Right lobe of liver (tissue), 6 donors: ENCODE data around the gene DIPK1B. TPM values are rescaled to one million over a fixed set of nuclear protein-coding genes. Genes with fewer than 3 reads are reported as not detected.

ENCODE experiments used
- ATAC-seq, 4 donors: fragments of 200-7000 bp; cut with Tn5 transposase; one replicate each; pipeline ENCODE4 v1.9.1; 2020; ENCODE audit warnings: mild to moderate bottlenecking in 4 of 4, moderate library complexity in 4 of 4
- DNase-seq, 3 donors: peaks; one replicate each; pipeline ENCODE4 v3.0.0-alpha.2; 2020
- H3K27ac ChIP-seq, 3 donors: fragments of 200-600 bp; one replicate each; pipeline ENCODE4 v1.8.0; 2022
- H3K27me3 ChIP-seq, 2 donors: fragments of 200-600 bp; one replicate each; pipeline ENCODE4 v1.8.0; 2022
- H3K36me3 ChIP-seq, 4 donors: fragments of 200-600 bp; sonication (generic) in 1 of 4; one replicate each; pipeline versions ENCODE4 v1.5.1 to v1.8.0; 2017 to 2022; ENCODE audit warnings: control low read depth in 1 of 4
- H3K4me1 ChIP-seq, 4 donors: fragments of 200-600 bp; sonication (generic) in 1 of 4; one replicate each; pipeline versions ENCODE4 v1.5.1 to v1.8.0; 2017 to 2022; ENCODE audit warnings: control low read depth in 1 of 4
- H3K4me3 ChIP-seq, 3 donors: fragments of 200-600 bp; one replicate each; pipeline ENCODE4 v1.8.0; 2022
- H3K9me3 ChIP-seq, 4 donors: fragments of 200-600 bp; sonication (generic) in 1 of 4; one replicate each; pipeline versions ENCODE4 v1.5.1 to v1.8.0; 2017 to 2022; ENCODE audit warnings: control low read depth in 1 of 4
- POLR2A ChIP-seq: fragments of 450-650 bp; IDR thresholded peaks from one replicate; pipeline ENCODE4 v1.6.1; 2017; ENCODE audit warnings: antibody characterized with exemption, mild to moderate bottlenecking
- WGBS: methylation state at CpG from one replicate; pipeline ENCODE4 v1.1.6; 2018; ENCODE audit warnings: low coverage, low lambda C conversion rate; ENCODE audit not compliant: insufficient coverage; ENCODE audit errors: missing lambda C conversion rate; 5-methylcytosine and 5-hydroxymethylcytosine counted together
- intact Hi-C, 2 donors: fragments of 100-400 bp; cut with DNase I; formaldehyde crosslinking; loops; one replicate each; pipeline versions ENCODE4 v1.11.2 to v1.14.1; 2022
- total RNA-seq, 6 experiments: library from RNA; depleted of rRNA in 2 of 6; stranded (reverse); fragments of >200 nt in 2 of 6; fragmentation: NEBNext Ultra II Directional in 3 of 6; extraction: Animal tissue kit (Norgen Biotek cat#: 25700) in 3 of 6; gene quantifications; one replicate each; pipeline versions ENCODE4 v1.1.0 to v1.2.4, GENCODE V29; 2016 to 2023
- TF ChIP-seq, protein P1 (sequence below), 4 donors: fragments of 200-600 bp in 3 of 4; fragments of 450-650 bp in 1 of 4; IDR thresholded peaks; one replicate each; pipeline versions ENCODE4 v1.5.1 to v1.8.0; 2016 to 2022; ENCODE audit warnings: antibody characterized with exemption in 4 of 4, mild to moderate bottlenecking in 2 of 4
- donor health status: DM: no; HTN: yes; CAD: no.
- donor health status: DM: no; HTN: no; CAD: no.
- donor health status: DM: no; HTN: no; CAD: no.
- donor health status: DM: no; HTN: yes; CAD: no.
- donor health status: DM: no; HTN: yes; CAD: no.

DIPK1B gene
- total RNA-seq, 6 experiments from 2014 or later: 1.4 to 7.7 (median 5.1) TPM

DNA sequence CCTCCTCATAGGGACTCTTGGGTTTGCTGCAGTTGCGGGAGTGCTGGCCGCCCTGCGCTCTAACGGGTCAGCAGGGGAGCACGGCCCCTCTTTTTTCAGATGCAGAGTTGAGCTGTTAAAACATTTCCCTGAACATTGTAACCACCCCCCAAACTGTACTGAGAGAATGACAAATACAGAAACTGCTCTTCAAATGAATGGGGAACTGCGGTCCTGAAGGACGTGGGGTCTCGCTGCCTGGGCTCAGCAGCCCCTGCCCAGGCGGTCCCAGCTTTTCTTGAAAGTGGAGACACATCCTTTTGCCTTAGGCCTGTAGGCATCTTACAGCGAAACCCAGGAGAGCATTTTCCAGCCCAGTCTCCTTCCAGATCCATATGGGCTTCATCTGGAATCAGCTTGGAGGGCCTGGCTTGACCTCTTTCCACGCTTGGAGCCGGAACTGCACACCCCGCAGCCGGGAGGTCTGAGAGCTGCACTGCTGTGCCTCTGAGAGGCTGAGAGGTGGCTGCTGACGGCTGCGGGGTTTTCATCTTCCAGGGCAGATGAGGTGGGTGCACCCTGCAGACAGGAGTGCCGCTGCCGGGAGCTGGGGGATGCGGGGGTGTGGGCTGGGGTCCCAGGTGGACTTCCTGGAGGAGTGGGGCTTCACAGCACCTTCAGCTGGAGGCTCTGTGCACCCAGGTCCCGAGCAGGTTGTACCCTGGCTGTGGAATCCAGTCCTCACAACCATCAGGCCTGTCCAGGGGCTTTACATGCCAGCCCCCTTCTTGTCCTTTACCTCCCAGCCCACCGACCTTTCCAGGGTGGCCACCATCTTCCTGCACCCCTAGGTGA is 23.9 kb upstream of the DIPK1B start:
- WGBS: 53% methylated on average over 9 of the region's 21 CpGs
- Histone ChIP-seq H3K36me3 (no peaks in the 10 kb centered on the region), H3K4me3 (no peak overlapping the region), H3K9me3 (no peaks in the 10 kb centered on the region), H3K4me1 (peaks cover 0 to 79% (median 36%) of the 10 kb centered on the region in 4 donors), H3K27me3 (no peaks in the 10 kb centered on the region), H3K27ac (peak overlapping the region; percentile 32 to 74 (median 57))
- ATAC-seq (no peak), DNase-seq (peak in 1 of 3 donors; percentile 50)
- intact Hi-C loops: no loop called here
- TF ChIP-seq POLR2A: no peak
- TF ChIP-seq, protein P1, sequence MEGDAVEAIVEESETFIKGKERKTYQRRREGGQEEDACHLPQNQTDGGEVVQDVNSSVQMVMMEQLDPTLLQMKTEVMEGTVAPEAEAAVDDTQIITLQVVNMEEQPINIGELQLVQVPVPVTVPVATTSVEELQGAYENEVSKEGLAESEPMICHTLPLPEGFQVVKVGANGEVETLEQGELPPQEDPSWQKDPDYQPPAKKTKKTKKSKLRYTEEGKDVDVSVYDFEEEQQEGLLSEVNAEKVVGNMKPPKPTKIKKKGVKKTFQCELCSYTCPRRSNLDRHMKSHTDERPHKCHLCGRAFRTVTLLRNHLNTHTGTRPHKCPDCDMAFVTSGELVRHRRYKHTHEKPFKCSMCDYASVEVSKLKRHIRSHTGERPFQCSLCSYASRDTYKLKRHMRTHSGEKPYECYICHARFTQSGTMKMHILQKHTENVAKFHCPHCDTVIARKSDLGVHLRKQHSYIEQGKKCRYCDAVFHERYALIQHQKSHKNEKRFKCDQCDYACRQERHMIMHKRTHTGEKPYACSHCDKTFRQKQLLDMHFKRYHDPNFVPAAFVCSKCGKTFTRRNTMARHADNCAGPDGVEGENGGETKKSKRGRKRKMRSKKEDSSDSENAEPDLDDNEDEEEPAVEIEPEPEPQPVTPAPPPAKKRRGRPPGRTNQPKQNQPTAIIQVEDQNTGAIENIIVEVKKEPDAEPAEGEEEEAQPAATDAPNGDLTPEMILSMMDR (IDR thresholded peaks at IDR 0.05): no peak

DNA sequence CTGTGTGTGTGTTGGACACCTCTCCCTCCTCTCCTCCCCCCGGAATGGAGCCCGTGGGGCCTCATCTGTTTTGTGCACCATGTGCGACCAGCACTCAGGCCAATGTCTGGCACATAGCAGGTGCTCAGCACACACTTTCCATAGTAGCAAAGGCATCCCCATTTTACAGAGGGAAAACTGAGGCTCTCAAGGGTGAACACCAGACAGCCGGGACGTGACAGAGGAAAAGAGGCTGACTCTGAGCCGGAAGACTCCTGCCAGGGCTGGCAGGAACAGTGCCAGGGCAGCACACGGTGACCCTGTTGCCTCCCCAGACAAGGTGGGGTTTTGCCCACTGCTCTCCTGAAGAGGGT is 23.3 kb upstream of the DIPK1B start:
- H3K27ac ChIP-seq: peak overlapping the region in 1 of 3 donors; percentile 80
- H3K9me3 ChIP-seq: no peaks in the 10 kb centered on the region
- intact Hi-C loops: no loop called here
- no peak overlapping the region for H3K4me3 ChIP-seq
- 68% methylated on average over 4 of the region's 7 CpGs for WGBS
- H3K27me3 ChIP-seq: no peaks in the 10 kb centered on the region
- no peak for TF ChIP-seq POLR2A
- TF ChIP-seq, protein P1 (IDR thresholded peaks at IDR 0.05): no peak
- ATAC-seq (no peak), DNase-seq (peak in 1 of 3 donors; percentile 51)
- peaks cover 0 to 79% (median 36%) of the 10 kb centered on the region in 4 donors for H3K4me1 ChIP-seq
- H3K36me3 ChIP-seq: no peaks in the 10 kb centered on the region

DNA sequence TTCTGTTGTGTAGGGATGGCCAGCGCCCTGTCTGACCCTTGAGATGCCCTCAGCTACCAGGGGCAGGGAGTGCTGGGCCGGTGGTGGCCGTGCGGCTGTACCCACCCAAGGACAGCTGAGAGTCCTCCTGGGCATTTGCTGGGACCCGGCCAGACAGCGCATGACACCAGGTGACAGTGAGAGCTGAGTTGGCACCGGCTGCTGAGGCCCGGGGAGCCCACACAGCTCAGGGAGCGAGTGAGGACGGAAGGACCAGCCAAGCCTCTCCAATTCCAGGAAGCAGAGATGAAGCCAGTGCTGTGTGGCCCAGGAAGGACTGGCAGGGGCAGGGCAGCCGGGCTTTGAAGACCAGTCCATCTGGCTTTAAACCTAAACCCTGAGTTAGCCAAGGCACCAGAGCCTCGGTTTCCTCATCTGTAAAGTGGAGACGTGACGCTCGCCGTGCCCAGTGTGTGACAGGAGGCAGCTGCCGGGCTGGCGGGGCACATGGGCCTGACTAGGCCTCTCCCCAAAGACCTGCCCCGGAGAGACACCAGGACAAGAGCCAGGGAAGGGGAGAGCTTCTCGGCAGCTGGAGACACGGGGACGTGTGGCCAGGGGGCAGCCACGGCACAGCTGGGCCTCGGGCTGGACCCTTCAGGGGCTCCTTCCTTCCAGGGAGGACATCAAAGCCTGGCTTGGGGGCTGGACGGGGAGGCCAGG is 22.1 kb upstream of the DIPK1B start:
- Histone ChIP-seq H3K9me3 (no peaks in the 10 kb centered on the region), H3K36me3 (no peaks in the 10 kb centered on the region), H3K27me3 (no peaks in the 10 kb centered on the region), H3K4me1 (peaks cover 0 to 79% (median 38%) of the 10 kb centered on the region in 4 donors), H3K27ac (peak overlapping the region; percentile 31 to 80 (median 56)), H3K4me3 (no peak overlapping the region)
- peak; percentile 49 for TF ChIP-seq POLR2A
- TF ChIP-seq, protein P1 (IDR thresholded peaks at IDR 0.05): no peak
- DNase-seq: peak; percentile 76 to 89 (median 82)
- intact Hi-C loops: no loop called here
- peak; percentile 2 to 18 (median 7) for ATAC-seq
- no CpG with 5 or more reads among the region's 25 CpGs for WGBS

DNA sequence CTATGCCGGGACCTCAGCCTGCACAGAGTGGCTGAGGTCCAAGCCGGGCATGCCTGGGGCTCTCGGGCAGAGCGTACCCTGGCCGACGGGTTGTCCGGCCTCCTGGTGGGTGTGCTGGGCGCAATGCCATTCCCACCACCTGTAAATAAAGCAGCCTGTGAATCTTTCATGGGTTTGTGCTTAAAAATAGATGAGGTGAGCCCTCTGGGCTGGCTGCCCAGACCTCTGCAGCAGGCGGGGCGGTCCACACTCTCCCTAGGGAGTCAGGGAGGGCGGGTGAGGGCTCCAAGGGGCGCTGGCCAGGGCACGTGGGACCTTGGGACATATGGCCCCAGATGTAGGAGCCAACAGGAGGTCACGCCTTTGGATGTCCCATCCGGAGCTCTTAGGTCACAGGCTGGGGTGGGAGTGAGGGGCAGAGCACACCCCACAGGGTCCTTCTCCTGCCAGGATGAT is 21.5 kb upstream of the DIPK1B start:
- Histone ChIP-seq H3K27ac (peak overlapping the region; percentile 31 to 80 (median 56)), H3K27me3 (no peaks in the 10 kb centered on the region), H3K4me3 (no peak overlapping the region), H3K36me3 (no peaks in the 10 kb centered on the region), H3K9me3 (no peaks in the 10 kb centered on the region), H3K4me1 (peaks cover 0 to 79% (median 38%) of the 10 kb centered on the region in 4 donors)
- intact Hi-C loops: no loop called here
- peak; percentile 86 to 91 (median 91) for DNase-seq
- TF ChIP-seq, protein P1 (IDR thresholded peaks at IDR 0.05): no peak
- TF ChIP-seq POLR2A: no peak
- ATAC-seq: peak; percentile 26 to 53 (median 36)
- WGBS: 45% methylated on average over 4 of the region's 15 CpGs
